ENCODE results near the gene UNC50. TPM values are rescaled to one million over a fixed set of nuclear protein-coding genes. Genes with fewer than 3 reads are reported as not detected.

UNC50 gene
- total RNA-seq, 2 donors from 2014 or later: 35.2 to 40.6 TPM

DNA sequence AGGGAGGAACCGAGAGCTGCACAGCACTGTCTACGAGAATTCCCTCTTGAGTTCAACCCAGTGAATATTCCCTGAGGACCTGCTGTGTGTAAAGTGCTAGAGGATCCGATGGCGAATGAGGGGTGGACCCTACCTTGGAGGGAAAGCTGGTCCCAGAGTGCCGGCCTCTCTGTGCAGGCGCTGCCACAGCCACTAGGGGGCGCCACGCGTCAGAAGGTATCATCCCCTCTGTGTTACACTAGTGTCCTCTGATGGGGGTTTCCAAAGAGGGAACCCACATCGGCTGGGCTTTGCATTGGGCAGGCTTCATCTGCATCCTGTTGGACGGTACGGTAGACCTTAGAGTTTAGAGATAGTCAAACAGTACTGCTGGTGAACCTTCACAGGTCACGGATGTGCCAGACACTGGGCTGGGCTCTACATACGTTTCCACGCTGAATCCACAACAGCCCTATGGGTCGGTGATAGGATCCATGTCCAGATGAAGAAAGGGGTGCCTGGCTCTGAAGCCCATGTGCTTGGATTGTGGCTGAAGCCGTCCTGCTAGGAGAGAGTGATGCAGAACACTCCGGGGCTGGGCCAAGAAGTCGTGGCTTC, 39.1 kb upstream of the UNC50 start:
- H3K4me1 Mint-ChIP-seq (ENCODE audit: low read depth): peaks cover 5% of the 10 kb centered on the region
- H3K27ac Mint-ChIP-seq: peak overlapping the region; percentile 63
- H3K4me3 Mint-ChIP-seq: no peak overlapping the region
- ATAC-seq (replicated peaks in 1 of 2): peak; percentile 78
- DNase-seq: peak; percentile 70 to 80
- peaks cover 3 to 6% of the 10 kb centered on the region in 2 donors for H3K36me3 Mint-ChIP-seq (ENCODE audit: insufficient read depth in 2 of 2)
- H3K27me3 Mint-ChIP-seq (ENCODE audit: low read depth): no peaks in the 10 kb centered on the region
- H3K9me3 Mint-ChIP-seq: no peaks in the 10 kb centered on the region

DNA sequence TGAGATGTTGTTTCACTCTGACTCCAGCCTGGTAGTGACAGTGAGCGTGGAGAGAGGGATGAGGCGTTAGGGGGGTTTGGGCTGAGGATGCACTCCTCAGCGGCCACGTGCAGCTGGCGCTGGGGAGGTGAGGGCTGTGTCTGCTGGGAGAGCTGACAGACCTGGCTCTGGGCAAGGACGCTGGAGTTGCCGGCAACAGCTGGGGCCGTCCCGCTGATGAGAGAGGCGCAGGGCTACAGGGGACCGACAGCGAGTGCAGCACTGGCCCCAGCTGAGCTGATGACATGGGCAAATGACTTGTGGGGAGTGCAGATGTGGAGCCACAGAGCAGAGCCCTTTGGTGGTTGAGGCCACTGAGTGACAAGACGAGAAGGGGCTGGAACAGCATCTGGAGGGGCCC, 38.5 kb upstream of the UNC50 start:
- DNase-seq (no peak), ATAC-seq (replicated peaks in 1 of 2) (no peak)
- Mint-ChIP-seq H3K9me3 (no peaks in the 10 kb centered on the region), H3K4me3 (no peak overlapping the region), H3K36me3 (ENCODE audit: insufficient read depth in 2 of 2) (peaks cover 3 to 6% of the 10 kb centered on the region in 2 donors), H3K27me3 (ENCODE audit: low read depth) (no peaks in the 10 kb centered on the region), H3K4me1 (ENCODE audit: low read depth) (peaks cover 5% of the 10 kb centered on the region), H3K27ac (peak overlapping the region; percentile 63)

DNA sequence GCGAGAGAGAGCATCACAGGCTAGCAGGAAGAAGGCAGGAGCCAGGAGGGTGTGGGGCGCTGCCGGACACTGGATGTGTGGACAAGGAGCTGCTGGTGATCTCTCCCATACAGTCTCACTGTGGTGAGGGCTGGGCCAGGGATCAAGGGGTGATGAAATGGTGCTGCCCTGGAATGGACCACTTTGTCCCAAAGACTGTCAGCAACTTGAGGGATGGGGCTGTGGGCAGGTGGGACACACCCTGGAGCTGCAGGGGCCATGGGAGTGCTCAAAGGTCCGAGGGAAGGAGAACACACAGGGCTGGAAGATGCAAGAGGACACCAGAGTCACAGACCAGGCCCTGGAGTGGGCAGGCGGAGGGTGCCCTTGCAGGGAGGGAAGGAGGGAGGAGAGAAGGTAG, 38.0 kb upstream of the UNC50 start:
- H3K27me3 Mint-ChIP-seq (ENCODE audit: low read depth): no peaks in the 10 kb centered on the region
- no peak for DNase-seq
- no peaks in the 10 kb centered on the region for H3K9me3 Mint-ChIP-seq
- H3K4me1 Mint-ChIP-seq (ENCODE audit: low read depth): peaks cover 3% of the 10 kb centered on the region
- no peak overlapping the region for H3K4me3 Mint-ChIP-seq
- H3K27ac Mint-ChIP-seq: peak overlapping the region; percentile 58
- H3K36me3 Mint-ChIP-seq (ENCODE audit: insufficient read depth in 2 of 2): peaks cover 3 to 6% of the 10 kb centered on the region in 2 donors
- no peak for ATAC-seq (replicated peaks in 1 of 2)

DNA sequence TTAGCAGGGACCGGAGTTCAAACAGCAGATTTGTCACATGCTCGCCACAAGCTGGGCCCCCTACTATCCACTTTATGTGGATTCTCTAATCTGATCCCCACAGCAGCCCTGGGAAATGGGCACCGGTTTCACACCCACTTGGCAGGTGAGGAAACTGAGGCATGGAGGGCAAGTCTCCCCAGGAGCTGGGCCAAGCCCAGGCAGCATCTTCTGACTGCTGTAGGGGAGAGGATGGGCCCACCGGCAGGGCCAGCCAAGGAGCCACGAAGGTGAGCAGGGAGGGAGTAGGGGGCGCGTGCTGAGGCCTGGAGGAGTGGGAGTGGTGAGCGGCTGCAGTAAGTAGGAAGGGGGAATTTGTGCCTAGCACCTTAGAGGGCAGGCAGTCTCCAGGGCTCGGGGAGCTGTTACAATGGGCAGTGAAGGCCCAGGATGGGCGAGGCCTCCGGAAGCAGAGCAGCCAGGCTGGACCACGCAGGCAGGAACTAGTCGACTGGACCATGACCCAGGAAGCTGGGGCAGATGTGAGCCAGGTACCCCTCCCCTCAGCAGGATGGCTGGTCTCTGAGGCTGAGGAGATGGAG, 37.2 kb upstream of the UNC50 start:
- Mint-ChIP-seq H3K27ac (no peak overlapping the region), H3K36me3 (ENCODE audit: insufficient read depth in 2 of 2) (peaks cover 3 to 6% of the 10 kb centered on the region in 2 donors), H3K27me3 (ENCODE audit: low read depth) (no peaks in the 10 kb centered on the region), H3K4me3 (no peak overlapping the region), H3K9me3 (no peaks in the 10 kb centered on the region), H3K4me1 (ENCODE audit: low read depth) (no peaks in the 10 kb centered on the region)
- no peak for DNase-seq
- ATAC-seq (replicated peaks in 1 of 2): no peak

DNA sequence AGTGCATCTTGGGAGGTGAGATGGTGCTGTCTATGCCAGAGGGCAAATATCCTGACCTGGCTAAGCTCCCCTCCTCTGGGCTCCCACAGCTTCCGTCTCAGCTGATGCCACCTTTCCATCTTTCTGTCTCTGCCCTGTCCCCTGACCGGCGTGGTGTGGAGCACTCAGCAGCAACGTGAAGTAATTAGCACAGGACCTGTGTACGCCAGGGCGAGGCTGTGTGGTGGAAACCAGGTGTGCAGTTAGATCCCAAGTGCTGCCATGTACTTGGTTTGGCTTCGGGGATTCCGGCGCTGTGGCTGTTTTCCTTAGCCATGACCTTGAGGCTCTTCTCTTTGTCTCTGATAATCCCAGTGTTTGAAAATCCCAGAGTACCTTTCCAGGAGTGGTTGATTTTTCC, 36.6 kb upstream of the UNC50 start:
- ATAC-seq (replicated peaks in 1 of 2) (no peak), DNase-seq (no peak)
- H3K27ac Mint-ChIP-seq: no peak overlapping the region
- H3K36me3 Mint-ChIP-seq (ENCODE audit: insufficient read depth in 2 of 2): peaks cover 2 to 6% of the 10 kb centered on the region in 2 donors
- no peaks in the 10 kb centered on the region for H3K4me1 Mint-ChIP-seq (ENCODE audit: low read depth)
- no peaks in the 10 kb centered on the region for H3K9me3 Mint-ChIP-seq
- H3K27me3 Mint-ChIP-seq (ENCODE audit: low read depth): no peaks in the 10 kb centered on the region
- no peak overlapping the region for H3K4me3 Mint-ChIP-seq

DNA sequence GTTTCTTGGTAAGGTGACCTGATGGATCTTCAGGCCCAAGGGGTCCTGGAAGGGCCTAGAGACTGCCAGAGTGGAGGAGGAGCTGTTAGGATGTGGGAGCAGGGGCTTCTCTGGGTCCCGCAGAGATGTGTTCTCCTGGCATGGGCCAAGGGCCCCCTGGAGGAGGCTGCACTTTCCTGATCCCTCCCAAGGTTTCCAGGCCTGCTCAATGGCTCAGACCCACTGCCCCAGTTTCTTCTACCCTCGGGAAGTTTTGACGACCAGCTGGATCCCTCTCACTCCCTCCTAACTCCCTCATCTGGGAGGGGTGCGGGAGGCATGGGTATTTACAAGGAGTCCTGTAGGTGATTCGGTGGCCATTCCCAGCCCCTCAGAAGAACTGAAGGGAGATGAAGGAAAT, 36.2 kb upstream of the UNC50 start:
- Mint-ChIP-seq H3K27ac (no peak overlapping the region), H3K4me1 (ENCODE audit: low read depth) (no peaks in the 10 kb centered on the region), H3K36me3 (ENCODE audit: insufficient read depth in 2 of 2) (peaks cover 2 to 6% of the 10 kb centered on the region in 2 donors), H3K27me3 (ENCODE audit: low read depth) (no peaks in the 10 kb centered on the region), H3K9me3 (no peaks in the 10 kb centered on the region), H3K4me3 (no peak overlapping the region)
- DNase-seq: no peak
- no peak for ATAC-seq (replicated peaks in 1 of 2)

DNA sequence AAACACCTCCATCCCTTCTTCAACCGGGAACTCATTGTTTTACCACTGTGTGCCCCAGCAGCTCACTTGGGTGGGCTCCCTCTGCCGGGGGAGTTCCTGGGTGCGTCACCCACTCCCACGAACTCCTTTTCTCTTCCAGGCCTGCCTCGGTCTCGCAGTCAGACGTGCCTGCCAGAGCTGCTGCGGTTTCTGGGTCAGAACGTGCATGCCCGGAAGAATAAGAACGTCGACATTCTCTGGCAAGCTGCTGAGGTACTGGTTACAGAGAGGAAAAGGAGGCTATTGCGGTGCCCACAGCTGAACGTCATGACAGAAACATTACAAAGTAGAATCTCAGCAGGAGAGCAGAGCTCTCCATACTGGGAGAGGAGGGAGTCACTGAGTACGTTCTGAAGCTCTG, 35.7 kb upstream of the UNC50 start:
- peaks cover 2 to 6% of the 10 kb centered on the region in 2 donors for H3K36me3 Mint-ChIP-seq (ENCODE audit: insufficient read depth in 2 of 2)
- no peak overlapping the region for H3K4me3 Mint-ChIP-seq
- no peaks in the 10 kb centered on the region for H3K27me3 Mint-ChIP-seq (ENCODE audit: low read depth)
- H3K27ac Mint-ChIP-seq: no peak overlapping the region
- DNase-seq (no peak), ATAC-seq (replicated peaks in 1 of 2) (no peak)
- H3K9me3 Mint-ChIP-seq: no peaks in the 10 kb centered on the region
- H3K4me1 Mint-ChIP-seq (ENCODE audit: low read depth): no peaks in the 10 kb centered on the region

DNA sequence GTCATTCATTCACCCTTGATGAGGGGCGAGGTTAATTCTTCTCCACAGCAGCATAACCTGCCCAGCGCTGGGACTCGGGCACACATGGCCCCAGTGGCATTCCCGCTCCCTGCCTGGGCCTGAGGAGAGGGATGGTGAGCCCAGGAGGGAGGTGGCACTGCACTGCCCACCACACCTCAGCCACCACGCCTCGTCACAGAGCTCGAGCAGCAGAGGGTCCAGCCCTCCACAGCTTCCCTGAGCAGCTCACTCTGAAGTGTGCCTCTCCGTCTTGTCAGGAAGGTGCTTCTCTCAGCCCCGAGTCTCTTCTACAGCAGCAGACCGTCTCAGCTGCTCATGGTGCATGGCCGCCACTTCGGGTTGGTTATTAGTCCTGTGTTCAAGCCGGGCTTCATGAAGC, 35.0 kb upstream of the UNC50 start:
- Mint-ChIP-seq H3K4me1 (ENCODE audit: low read depth) (no peaks in the 10 kb centered on the region), H3K27ac (peak overlapping the region; percentile 13), H3K36me3 (ENCODE audit: insufficient read depth in 2 of 2) (peaks cover 2 to 3% of the 10 kb centered on the region in 2 donors), H3K27me3 (ENCODE audit: low read depth) (no peaks in the 10 kb centered on the region), H3K4me3 (no peak overlapping the region), H3K9me3 (no peaks in the 10 kb centered on the region)
- ATAC-seq (replicated peaks in 1 of 2) (no peak), DNase-seq (no peak)

DNA sequence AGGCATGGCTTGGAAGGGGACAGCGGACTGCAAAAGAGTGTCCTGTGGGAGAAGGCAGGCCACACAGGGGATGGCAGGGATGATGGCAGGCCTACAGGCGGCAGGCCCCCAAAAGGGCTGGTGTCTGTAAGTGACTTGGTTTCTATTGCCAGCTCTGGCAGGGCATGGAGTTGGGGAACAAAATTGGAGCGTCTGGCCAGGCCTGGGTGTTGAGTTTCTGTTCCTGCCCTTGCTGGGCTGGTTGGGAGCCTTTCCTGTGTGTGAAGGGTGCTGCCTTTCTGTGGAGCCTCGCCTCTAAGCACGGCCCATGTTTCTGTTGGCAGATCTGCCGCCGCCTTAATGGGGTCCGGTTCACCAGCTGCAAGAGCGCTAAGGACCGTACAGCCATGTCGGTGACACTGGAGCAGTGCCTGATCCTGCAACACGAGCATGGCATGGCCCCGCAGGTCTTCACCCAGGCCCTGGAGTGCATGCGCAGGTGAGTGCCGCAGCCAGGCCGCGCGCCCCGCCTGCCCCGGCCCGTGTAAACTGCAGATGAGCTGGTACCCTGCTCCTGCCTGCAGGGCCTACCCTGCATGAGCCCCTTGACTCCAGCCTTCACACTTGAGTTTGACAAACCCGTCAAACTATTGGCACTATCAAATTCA, 31.6 kb upstream of the UNC50 start:
- ATAC-seq (replicated peaks in 1 of 2) (peak in 1 of 2 donors; percentile 9), DNase-seq (no peak)
- no peaks in the 10 kb centered on the region for H3K27me3 Mint-ChIP-seq (ENCODE audit: low read depth)
- H3K27ac Mint-ChIP-seq: no peak overlapping the region
- H3K36me3 Mint-ChIP-seq (ENCODE audit: insufficient read depth in 2 of 2): no peaks in the 10 kb centered on the region
- H3K4me3 Mint-ChIP-seq: no peak overlapping the region
- H3K9me3 Mint-ChIP-seq: no peaks in the 10 kb centered on the region
- H3K4me1 Mint-ChIP-seq (ENCODE audit: low read depth): no peaks in the 10 kb centered on the region

DNA sequence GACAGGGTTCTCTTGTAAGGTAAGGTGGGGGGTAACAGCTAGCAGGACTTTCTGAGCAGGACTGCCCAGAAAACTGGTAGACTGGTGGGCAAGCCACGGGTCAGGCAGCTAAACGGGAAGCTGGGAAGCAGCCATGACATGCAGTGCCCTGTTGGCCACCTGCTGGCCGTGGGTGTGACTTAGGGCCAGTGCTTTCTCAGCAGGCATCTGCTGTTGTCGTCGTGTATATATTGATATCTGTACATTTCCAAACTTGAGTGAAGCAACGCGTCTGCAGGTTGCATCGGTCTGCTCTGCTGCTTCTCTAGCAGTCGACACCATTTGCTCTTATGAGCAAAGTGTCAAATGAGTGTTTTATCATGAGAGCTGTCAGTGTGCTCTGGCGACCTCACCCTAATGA, 31.1 kb upstream of the UNC50 start:
- no peaks in the 10 kb centered on the region for H3K27me3 Mint-ChIP-seq (ENCODE audit: low read depth)
- ATAC-seq (replicated peaks in 1 of 2) (no peak), DNase-seq (no peak)
- no peak overlapping the region for H3K27ac Mint-ChIP-seq
- no peaks in the 10 kb centered on the region for H3K9me3 Mint-ChIP-seq
- H3K4me1 Mint-ChIP-seq (ENCODE audit: low read depth): no peaks in the 10 kb centered on the region
- H3K4me3 Mint-ChIP-seq: no peak overlapping the region
- peaks cover 0 to 1% of the 10 kb centered on the region in 2 donors for H3K36me3 Mint-ChIP-seq (ENCODE audit: insufficient read depth in 2 of 2)

DNA sequence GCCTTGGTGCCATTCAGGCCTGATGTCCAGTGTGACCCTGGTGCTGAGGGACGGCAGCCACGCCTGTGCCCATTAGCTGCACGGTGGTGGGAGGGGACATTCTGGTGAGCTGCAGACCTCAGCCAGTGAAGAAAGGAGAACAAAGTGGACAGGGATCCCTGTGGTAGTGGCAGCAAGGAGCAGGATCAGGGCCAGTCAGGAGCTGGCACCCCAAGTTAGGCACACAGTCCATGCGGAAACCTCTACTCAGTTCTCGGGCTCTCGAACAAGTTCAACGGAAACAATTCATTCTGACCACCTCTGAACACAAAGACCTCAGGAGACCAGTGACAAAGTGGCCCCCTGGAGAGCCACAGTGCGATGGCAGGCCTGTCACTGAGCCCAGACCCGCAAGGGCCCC, 30.2 kb upstream of the UNC50 start:
- ATAC-seq (replicated peaks in 1 of 2) (no peak), DNase-seq (no peak)
- Mint-ChIP-seq H3K27ac (no peak overlapping the region), H3K27me3 (ENCODE audit: low read depth) (no peaks in the 10 kb centered on the region), H3K9me3 (no peaks in the 10 kb centered on the region), H3K4me1 (ENCODE audit: low read depth) (no peaks in the 10 kb centered on the region), H3K4me3 (no peak overlapping the region), H3K36me3 (ENCODE audit: insufficient read depth in 2 of 2) (peaks cover 0 to 5% of the 10 kb centered on the region in 2 donors)

DNA sequence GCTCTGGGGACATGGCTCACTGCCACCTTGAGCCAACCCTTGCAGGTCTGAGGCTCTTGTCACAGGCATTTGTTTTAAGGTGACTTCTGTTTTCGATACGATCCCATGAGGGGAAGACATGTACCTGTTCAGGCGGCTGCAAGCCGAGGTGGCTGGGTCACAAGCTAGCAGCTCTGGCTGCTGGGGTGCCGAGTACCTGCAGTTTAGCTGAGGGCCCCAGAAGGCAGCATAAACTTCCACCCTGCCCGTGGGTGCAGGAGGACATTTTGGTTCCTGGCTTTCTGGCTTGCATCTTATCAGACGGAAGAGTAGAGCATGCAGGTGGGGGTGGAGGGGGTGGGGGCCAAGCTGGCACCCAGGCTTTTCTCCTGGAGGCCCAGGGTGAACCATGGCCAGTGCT, 28.5 kb upstream of the UNC50 start:
- Mint-ChIP-seq H3K4me1 (ENCODE audit: low read depth) (no peaks in the 10 kb centered on the region), H3K4me3 (no peak overlapping the region), H3K36me3 (ENCODE audit: insufficient read depth in 2 of 2) (peaks cover 0 to 5% of the 10 kb centered on the region in 2 donors), H3K9me3 (no peaks in the 10 kb centered on the region), H3K27me3 (ENCODE audit: low read depth) (no peaks in the 10 kb centered on the region), H3K27ac (no peak overlapping the region)
- DNase-seq (no peak), ATAC-seq (replicated peaks in 1 of 2) (no peak)

DNA sequence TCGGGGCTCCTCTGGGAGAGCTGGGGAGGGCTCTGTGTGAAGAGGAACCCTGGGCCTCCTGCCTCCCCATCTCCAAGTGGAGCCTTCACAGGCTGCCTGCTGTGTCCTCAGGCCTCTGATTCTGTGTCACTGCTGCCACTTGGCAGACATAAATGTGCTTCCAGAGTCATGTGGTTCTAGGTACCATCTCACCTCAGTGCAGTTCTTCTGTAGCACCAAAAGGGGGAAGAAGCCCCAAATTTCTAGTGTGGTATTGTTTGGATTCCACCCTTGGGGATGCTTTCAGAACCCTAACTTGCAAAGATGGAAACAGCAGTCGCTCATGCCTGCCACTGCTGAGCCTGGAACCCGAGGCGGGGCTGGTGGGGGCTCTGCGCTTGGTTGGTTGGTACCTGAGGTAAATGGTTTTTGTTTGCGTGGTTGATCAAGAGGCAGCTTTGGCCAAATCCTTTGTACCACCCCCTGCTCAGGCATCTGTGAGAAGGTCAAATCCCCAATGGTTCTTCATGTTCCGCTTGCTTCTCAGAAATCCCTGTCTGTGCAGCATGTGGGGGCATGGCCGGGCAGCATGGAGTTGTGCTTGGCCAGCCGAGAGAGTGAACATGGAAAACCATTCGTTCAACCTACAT, 27.6 kb upstream of the UNC50 start:
- Mint-ChIP-seq H3K4me1 (ENCODE audit: low read depth) (no peaks in the 10 kb centered on the region), H3K27ac (no peak overlapping the region), H3K9me3 (no peaks in the 10 kb centered on the region), H3K36me3 (ENCODE audit: insufficient read depth in 2 of 2) (peaks cover 0 to 5% of the 10 kb centered on the region in 2 donors), H3K4me3 (no peak overlapping the region), H3K27me3 (ENCODE audit: low read depth) (no peaks in the 10 kb centered on the region)
- ATAC-seq (replicated peaks in 1 of 2): no peak
- DNase-seq: no peak

All from activated T-cell treated with anti-CD3 and anti-CD28 coated beads, Interleukin-2, amount 50 U/mL, for 72 hours (primary cell).